ENCODE measurements around the gene SCAMP1. TPM values are rescaled to one million over a fixed set of nuclear protein-coding genes. Genes with fewer than 3 reads are reported as not detected.

SCAMP1 gene
- polyA plus RNA-seq, 4 donors: 45.6 to 63.9 (median 59.0) TPM

DNA sequence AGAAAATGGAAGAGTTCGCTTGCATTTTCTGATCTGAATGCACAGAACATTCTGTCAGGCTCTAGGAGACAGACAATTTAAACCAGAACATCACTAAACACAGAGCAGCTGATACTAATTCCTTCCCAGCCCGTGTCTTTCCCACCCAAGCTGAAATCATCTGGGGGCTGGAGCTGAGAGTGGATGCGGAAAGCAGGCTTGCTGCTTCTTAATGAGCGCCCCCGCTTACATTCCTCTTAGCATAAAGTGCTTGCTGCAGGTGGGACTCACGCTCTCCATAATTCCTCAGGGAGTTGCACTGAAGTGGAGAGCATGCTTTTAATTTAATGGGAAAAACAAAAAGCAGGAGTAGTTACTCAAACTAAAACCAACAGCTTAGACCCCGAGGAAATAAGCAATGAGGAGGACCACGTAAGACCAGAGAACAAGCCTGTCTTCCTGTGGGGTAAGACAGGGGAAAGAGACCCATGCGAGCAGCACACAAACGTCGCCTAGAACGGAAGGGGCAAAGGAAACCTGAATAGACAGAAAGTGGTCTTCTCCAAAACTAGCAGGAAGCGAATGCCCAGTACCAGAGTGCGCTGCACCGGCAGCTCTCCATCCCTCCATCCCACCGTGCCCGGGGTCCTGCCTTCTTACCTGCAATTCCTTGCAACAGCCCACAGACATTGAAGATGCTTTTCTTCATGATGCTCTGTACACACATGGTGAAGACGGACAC, 148.9 kb downstream of the SCAMP1 start:
- DNase-seq (ENCODE audit: low read depth in 4 of 4, low spot score in 3 of 4): no peak

DNA sequence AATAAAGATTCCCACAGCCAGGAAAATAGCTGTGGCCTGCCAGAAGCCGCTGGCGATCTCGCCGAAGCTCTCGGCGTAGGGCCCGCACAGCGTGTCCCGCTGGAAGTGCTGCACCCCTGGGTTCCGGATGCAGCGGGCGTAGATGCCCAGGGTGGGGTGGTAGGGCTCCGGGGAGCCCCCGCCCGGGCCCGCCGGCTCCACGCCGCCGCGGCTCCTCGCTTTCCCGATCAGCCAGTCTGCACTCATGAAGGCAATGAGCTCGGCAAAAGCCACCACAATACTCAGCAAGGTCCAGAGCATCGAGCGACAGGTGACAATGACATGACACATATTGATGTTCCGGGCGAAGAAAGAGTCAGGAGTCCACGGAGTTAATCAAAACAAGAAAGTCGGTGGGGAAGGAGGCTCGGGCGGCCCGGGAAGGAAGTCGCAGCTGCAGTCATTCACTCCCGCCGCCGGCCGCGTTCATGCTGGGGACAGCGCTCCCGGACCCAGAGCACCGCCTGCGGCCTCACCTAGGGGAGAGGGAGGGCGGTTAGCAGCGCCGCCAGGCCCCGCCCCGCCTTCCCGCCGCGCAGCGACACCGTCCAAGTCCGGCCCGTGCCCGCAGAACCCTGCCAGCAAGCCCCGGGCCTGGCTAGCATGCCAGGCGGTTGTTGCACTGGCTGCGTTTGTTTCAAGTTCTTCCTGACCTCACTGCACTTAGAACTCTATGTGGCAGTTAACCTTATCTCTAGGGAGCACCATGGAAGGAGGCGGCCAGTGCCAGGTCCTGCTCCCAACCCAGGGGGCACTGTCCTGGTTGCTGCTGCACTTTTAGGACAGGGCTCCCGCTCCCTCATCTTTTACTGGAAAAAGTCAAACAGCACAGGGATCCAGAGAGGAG, 149.7 kb downstream of the SCAMP1 start:
- DNase-seq (ENCODE audit: low read depth in 4 of 4, low spot score in 3 of 4): no peak

DNA sequence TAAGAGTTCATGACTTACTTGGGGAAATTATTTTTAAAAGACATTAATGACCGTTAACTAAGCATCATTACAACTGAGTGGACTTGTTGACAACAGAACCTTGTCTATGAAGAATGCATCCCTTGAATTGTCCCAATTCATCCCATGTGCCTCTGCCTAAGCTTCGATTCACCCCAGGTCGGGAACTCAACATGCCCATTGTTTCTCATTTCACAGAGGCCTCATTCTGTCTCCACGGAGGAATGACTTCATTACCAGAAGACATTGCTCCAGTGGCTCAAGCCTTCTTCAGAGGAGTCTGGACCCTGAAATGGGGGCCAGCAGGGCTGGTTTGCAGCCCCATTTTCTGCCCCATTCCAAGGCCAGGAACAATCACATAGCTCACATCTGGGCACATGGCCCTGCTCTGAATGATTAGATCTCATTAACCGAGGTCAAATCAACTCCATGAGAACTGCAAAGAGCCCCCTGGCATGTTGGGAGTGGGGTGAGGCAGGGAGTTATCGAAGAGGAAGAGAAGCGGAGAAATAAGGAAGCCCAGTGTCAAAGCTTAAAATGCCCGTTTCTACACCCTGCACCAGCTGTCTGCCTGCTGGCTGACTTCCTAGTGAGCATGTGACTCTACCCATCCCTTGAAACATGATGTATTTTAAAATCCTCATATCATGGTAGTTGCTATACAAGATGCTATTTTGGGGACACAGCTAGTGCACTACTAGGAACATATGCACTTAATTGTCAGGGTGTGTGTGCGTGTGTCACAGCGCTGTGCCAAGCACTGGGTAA, 150.9 kb downstream of the SCAMP1 start:
- no peak for DNase-seq (ENCODE audit: low read depth in 4 of 4, low spot score in 3 of 4)

DNA sequence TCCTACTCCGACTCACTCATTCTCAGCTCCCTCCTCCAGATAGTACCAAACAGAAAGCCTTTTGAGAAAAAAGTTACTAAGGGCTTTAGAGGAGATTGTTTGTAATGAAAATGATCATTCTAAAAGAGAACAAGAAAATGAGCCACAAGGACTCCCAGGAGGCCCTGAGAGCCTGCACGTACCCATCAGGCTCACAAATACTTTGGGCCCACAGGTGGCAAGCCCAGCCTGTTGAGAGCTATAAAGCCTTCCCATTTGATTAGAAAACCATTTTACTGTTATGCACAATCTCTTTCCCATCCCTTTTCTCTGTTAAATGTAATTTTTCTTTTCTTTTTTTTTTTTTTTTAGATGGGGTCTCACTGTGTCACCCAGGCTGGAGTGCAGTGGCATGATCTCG, 152.0 kb downstream of the SCAMP1 start:
- no peak for DNase-seq (ENCODE audit: low read depth in 4 of 4, low spot score in 3 of 4)

DNA sequence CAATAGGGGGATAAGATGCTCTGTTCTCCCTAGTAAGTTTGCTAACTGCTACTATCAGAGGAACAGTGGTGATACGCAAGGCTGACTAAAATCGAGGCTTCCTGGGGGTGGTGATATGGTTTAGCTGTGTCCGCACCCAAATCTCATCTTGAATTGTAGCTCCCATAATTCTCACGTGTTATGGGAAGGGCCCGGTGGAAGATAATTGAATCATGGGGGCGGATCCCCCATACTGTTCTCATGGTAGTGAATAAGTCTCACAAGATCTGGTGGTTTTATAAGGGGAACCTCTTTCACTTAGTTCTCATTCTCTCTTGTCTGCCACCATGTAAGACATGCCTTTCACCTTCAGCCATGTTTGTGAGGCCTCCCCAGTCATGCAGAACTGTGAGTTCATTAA, 153.0 kb downstream of the SCAMP1 start:
- DNase-seq (ENCODE audit: low read depth in 4 of 4, low spot score in 3 of 4): no peak

DNA sequence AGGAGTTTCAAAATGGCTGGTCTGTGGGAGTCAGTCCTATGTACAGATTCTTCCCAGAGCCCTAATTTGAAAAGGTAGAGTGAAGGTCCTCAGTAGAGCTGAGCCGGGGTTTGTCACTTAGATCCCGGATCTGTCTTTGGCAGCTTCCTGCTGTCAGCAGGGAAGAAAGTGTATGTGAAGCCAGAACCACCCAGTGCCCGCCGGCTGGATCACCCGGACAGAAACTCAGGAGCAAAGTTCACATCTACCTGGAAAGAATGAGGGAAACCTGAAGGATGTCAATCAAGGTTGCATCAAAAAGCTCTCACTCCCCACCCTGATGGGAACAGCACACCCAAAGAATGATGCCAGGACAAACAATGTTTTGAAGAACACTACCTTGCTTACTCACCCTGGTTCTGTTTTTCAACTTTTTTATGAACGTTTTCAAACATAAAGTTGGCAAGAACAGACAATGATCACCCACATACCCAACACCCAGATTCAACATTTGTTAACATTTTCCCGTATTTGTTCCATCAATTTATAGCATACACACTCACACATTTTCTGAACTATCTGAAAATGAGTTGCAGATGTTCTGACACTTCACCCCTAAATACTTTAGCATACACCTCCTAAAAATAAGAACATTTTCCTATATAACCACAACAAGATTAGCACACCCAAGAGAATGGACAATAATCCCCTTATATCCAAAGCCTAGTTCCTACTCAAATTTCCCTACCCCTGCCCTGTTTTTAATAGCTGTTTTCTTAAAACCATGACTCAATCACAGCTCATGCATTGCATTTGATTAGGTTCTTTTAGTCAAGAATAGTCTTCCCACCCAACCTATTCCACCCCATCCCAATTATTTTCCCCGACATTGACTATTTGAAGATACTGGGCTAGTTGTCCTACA, 154.3 kb downstream of the SCAMP1 start:
- no peak for DNase-seq (ENCODE audit: low read depth in 4 of 4, low spot score in 3 of 4)

DNA sequence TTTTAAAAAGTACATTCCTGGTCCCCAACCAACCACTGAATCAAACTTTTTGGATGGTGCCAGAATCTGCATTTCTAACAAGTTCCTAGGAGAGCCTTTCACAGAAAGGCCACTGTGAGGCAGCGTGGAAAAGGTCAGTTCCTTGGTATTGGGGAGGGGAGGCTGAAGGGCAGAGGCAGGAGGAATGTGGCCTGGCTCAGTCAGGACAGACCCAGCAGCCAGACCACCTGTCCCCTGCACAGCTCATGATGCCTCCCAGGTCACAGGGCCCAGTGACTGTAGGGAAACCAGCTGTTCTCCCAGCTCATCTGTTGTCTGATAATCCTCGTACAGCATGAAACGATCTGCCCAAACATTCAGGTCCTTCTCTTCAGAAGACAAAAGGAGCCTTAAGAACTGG, 155.3 kb downstream of the SCAMP1 start:
- DNase-seq (ENCODE audit: low read depth in 4 of 4, low spot score in 3 of 4): no peak

DNA sequence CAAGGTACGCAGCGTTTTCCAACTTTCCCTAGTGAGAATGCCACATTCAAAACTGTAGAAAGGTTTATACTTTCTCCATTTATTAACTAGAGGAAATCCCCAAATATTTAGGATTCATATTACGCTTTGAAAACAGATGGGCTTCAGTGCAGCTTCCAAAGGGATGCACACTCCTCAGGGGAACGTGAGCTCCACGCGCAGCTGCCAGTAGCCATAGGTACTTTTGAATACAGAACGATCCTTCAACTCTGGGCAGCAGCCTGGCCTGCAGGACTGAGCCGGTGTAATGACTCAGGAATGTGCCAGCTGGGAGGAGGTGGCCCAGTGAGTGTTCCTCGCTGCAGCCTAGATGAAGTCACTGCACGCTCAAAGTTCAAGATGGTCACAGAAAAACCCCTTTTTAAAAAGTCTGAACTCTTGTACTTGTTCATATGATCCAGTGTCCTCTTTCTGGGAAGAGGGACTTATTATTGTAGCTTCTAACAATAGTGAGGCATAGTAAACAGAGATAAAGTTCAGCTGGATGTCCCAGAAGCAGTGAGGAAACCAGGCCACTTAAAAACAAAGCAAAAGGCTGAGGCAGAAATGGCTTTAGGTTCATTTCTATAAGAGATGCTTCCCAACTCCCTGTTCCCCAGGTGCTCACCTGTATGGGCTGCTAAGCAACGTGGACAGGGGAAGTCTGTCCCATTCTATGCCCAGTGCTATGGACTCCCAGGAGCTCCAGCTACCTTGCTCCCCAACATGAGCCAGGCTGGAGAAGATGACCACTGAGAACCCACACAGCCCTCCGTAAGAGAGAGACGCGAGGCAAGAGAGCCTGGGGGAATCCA, 158.2 kb downstream of the SCAMP1 start:
- no peak for DNase-seq (ENCODE audit: low read depth in 4 of 4, low spot score in 3 of 4)

DNA sequence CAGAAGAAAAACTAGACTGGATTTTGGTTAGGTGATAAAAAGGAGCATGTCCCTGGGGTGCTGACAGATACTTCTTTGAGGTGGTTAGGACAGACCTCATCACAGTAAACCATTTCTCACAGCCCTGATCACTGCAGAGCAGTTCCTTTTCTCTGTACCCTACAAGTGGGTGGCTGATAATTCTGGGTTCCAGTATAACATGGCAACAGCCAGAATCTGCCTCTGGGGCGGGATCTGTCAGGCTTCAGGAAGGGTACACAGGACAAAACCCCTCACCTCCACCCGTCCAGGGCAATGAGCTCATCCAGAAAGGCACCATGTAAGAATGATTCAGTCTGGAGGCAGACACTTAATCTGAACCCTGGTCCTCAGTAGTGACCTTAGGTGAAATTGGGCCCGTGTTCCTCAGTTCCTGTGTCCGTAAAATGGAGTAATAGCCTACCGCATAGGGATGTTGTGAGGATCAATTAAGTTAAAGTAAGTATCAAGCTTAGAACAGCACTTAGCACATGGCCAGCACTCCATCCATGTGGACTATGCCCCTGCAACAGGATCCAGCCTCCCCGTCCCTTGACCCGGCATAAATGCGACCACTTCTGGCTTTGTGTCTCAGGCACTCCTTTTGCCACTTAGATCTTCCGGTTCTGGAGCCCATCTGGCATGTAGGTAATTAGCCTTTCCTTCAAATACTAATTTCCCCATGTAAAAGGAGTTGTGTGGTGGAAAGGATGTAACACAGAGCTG, 159.0 kb downstream of the SCAMP1 start:
- DNase-seq (ENCODE audit: low read depth in 4 of 4, low spot score in 3 of 4): no peak

DNA sequence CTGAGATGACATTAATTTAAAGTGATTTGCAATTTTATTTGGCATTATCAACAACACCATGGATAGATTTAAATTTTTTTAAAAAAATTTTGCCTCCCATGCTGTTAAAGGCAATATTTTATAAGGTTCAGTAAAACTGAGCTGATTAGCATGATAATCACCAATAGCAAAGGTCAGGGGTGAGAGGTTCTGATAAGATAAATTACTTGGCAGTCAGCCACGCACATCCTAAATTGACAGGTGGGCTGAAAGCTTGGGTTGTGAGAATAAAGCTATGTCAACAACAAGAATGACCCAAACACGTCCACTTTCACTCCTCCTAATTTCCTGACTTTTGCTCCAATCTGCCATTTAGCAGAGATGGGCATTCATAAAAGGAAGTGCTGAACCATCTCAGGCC, 161.0 kb downstream of the SCAMP1 start:
- no peak for DNase-seq (ENCODE audit: low read depth in 4 of 4, low spot score in 3 of 4)

DNA sequence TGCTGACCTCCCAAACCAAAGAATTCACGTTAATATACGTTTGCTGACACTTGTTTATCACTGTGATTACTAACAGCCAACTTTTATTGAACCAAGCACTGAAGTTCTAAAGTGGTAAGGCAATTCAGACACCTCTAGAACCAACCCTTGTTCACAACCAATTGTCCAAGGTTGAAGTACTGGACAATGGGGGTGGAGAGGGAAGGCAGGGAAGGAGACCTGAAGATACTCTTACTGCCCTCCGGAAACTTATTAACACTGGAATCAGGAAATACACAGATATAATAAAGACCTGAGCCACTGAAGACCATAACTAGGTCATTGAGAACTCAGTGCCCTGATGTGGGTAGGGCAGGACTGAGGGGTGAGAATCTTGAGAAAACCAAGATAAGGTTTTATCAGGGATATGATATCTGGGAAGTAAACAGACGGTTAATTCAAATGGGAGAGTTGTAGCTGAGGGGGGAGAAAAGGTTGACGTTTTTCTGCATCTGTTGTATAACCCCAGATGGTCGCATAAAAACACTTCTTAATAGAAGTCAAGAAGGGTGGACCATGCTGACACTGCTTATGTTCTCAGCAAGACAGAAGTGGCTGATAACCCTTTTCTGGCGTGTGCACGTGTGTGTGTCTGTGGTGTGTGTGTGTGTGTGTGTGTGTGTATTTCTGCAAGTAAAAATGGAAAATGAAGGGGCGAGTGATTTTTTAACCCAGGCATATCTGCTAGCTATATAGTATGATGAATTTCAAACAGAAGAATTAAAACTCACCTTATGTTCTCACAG, 162.3 kb downstream of the SCAMP1 start:
- DNase-seq (ENCODE audit: low read depth in 4 of 4, low spot score in 3 of 4): no peak

DNA sequence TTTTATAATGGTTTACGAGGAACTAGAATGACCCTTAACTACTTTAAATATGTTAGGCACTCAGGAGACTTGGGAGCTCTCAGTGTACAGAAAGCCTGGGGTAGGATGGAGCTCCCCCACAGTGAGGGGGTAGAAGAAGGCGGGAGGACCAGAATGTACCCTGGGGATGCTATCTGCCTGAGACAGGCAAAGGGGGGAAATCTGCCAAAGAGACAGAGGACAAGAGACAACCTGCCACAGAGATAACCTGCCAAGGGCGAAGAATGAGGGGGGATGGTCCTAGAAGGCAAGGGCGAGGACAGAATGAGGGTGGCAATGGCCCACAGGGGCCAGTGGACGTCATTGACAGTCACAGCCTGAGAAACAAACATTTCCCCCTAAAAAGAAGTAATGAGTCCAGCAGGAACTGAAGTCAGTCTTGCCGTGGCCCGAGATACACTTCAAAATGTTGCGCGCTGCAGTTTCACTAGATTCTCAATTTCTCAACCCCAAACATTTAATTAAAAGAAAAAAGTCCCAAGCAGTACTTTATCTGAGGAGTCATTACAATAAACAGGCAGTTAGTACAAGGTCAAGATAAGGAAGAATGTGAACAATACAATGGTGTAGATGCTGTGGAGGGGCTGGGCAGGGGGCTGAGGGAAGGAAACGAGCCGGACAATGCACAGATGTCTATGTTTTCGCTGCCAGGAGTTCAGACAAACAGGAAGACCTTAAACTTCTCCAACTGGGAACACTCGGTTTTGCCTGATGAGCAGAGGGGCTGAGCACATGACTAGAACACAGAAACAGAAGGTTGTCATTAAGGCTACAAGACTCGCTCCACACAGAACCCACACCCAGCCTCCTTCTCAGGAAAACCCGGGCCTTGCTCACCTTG, 163.1 kb downstream of the SCAMP1 start:
- no peak for DNase-seq (ENCODE audit: low read depth in 4 of 4, low spot score in 3 of 4)

DNA sequence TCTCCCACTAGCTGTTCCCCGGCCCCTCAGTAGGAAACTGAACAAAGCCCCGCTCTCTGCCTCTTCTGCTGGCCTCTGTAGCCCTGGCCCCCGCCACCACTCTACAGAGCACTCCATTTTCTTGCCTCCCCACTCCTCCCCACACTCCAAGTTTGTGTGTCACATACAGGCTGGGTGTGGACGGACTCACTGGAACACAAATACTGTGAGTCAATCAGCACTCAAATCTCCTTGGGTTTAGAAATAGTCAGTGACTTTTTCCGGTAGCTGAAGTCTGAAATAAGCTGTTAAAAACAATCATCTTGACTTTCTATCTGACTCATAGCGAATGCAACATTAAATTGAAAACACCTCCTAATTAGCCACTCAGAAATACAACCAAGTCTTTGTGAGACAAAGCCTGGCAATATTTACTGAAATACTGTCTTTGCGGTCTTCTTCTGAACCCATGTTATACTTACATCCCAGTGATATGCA, 165.7 kb downstream of the SCAMP1 start:
- DNase-seq (ENCODE audit: low read depth in 4 of 4, low spot score in 3 of 4): no peak

DNA sequence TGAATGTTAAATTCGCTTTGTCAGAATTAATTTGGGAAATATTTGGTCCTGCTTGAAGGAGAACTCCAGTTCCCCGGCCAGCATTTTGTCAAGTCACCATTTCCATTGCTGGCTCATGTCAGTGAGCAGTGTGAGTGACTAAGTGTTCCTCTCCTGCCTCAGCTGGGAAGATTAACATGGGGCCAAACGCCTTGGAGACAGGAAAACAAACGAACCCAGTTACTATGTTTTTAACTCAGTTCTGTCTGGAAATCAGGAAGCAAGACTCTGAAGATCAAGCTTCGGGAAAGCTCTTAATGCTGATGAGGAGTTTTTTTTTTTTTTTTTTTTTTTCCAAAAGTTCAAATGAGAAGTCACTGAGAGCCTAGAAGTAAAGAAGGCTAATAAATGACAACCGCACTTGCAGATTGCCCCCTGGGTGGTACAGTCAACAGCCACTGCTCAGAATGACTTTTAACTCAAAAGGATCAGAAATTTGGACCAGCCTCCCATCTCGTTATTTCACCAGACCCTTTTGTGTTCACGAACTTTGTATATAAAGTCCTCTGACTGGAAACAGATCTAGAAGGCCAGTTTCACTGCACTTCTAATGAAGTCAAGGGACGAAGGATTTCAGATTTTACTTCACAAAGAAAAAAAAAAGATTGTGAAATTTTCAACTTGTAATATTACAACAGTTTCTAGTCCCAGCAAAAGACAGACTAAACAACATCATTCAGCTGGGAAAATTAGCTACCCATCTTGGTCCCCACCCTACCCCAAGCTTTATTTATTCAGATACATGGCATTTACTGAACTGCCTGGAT, 166.8 kb downstream of the SCAMP1 start:
- DNase-seq (ENCODE audit: low read depth in 4 of 4, low spot score in 3 of 4): no peak

DNA sequence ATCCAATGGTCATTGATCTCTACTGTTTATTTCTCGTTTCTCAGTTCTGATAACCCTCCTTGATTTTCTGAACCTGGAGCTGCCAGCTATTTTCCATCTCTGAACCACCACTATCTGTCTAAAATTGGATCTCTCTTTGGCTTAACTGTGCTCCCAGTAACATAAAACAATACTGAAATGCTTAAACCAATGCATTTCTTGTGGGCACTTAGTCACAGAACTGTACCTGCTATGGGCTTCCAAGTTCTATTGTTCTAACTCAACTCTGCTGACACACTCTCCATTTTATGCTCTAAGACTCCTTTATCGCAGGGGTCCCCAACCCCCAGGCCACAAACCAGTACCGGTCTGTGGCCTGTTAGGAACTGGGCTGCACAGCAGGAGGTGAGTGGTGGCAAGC, 167.5 kb downstream of the SCAMP1 start:
- no peak for DNase-seq (ENCODE audit: low read depth in 4 of 4, low spot score in 3 of 4)

All from right renal pelvis (tissue), 4 donors.